IMR-90 (cell line): Measurements from ENCODE around the gene BCAS3. TPM values are rescaled to one million over a fixed set of nuclear protein-coding genes. Genes with fewer than 3 reads are reported as not detected.

Experiments
- ATAC-seq: fragments of 200-7000 bp; cut with Tn5 transposase; 2 replicates; pipeline ENCODE4 v1.9.1; 2020; ENCODE audit warnings: low read depth, mild to moderate bottlenecking, moderate library complexity
- BruUV-seq: library from RNA; stranded (reverse); fragments of 400-500 nt; replicated peaks from 2 replicates; lab custom pipeline; 2021; lab: Mats Ljungman, UMichigan
- CTCF ChIA-PET: fragments of 300-600 bp; formaldehyde crosslinking; extraction: SDS; loops from one replicate; lab custom pipeline; 2021; ENCODE audit warnings: antibody characterized with exemption; lab: Yijun Ruan, JAX
- POLR2A ChIA-PET: fragments of 300-600 bp; sonication (Branson Sonifier 250); formaldehyde crosslinking; loops from one replicate; lab custom pipeline; 2022; ENCODE audit warnings: antibody characterized with exemption; ENCODE audit not compliant: unreplicated experiment; lab: Charles Lee
- DNase-seq: peaks from one replicate; pipeline ENCODE4 v3.0.0; 2013
- H2AFZ ChIP-seq: replicated peaks from 2 replicates; pipeline ENCODE3; 2013; ENCODE audit warnings: low read length, mild to moderate bottlenecking; ENCODE audit not compliant: poor library complexity
- H2AK5ac ChIP-seq: 2 replicates; pipeline ENCODE4 v1.6.1; 2013; ENCODE audit warnings: low read depth, low read length, inconsistent platforms
- H2AK9ac ChIP-seq: replicated peaks from 2 replicates; pipeline ENCODE3; 2013; ENCODE audit warnings: mild to moderate bottlenecking, low read depth, low read length, moderate library complexity; ENCODE audit not compliant: poor library complexity
- H2BK120ac ChIP-seq: 2 replicates; pipeline ENCODE4 v1.6.1; 2013; ENCODE audit warnings: low read depth, low read length, inconsistent platforms
- H2BK15ac ChIP-seq: 3 replicates; pipeline ENCODE4 v1.6.1; 2013; ENCODE audit warnings: low read depth, low read length, inconsistent platforms
- H2BK20ac ChIP-seq: 2 replicates; pipeline ENCODE4 v1.6.1; 2013; ENCODE audit warnings: low read depth, mild to moderate bottlenecking, inconsistent platforms, low read length, moderate library complexity
- H2BK5ac ChIP-seq: 2 replicates; pipeline ENCODE4 v1.6.1; 2013; ENCODE audit warnings: mild to moderate bottlenecking, low read depth, low read length, inconsistent platforms; ENCODE audit not compliant: poor library complexity, severe bottlenecking
- H3K14ac ChIP-seq: replicated peaks from 2 replicates; pipeline ENCODE4 v1.6.1; 2013; ENCODE audit warnings: low read depth, low read length, inconsistent platforms
- H3K18ac ChIP-seq: 2 replicates; pipeline ENCODE4 v1.6.1; 2013; ENCODE audit warnings: low read depth, low read length, control low read depth
- H3K23ac ChIP-seq: 2 replicates; pipeline ENCODE4 v1.6.1; 2013; ENCODE audit warnings: low read depth, low read length, inconsistent platforms
- H3K27ac ChIP-seq: 2 replicates; pipeline ENCODE4 v1.5.1; 2013; ENCODE audit warnings: mild to moderate bottlenecking, control low read depth, low read length; ENCODE audit not compliant: insufficient read depth
- H3K27me3 ChIP-seq: 2 replicates; pipeline ENCODE4 v1.6.1; 2013; ENCODE audit warnings: low read length; ENCODE audit not compliant: control insufficient read depth, insufficient read depth
- H3K36me3 ChIP-seq: 2 replicates; pipeline ENCODE4 v1.6.1; 2013; ENCODE audit warnings: low read length, mixed read lengths; ENCODE audit not compliant: control insufficient read depth, insufficient read depth
- H3K4ac ChIP-seq: 2 replicates; pipeline ENCODE4 v1.6.1; 2013; ENCODE audit warnings: low read depth, low read length, inconsistent platforms
- H3K4me1 ChIP-seq: 2 replicates; pipeline ENCODE4 v1.6.1; 2013; ENCODE audit warnings: low read length, mixed read lengths; ENCODE audit not compliant: control insufficient read depth, insufficient read depth
- H3K4me2 ChIP-seq: 2 replicates; pipeline ENCODE4 v1.6.1; 2013; ENCODE audit warnings: low read depth, mild to moderate bottlenecking, control low read depth, low read length, moderate library complexity
- H3K4me3 ChIP-seq: 2 replicates; pipeline ENCODE4 v1.5.1; 2013; ENCODE audit warnings: low read depth, mild to moderate bottlenecking, control low read depth, low read length, moderate library complexity; ENCODE audit not compliant: insufficient read depth
- H3K56ac ChIP-seq: 2 replicates; pipeline ENCODE4 v1.6.1; 2013; ENCODE audit warnings: low read length, inconsistent platforms; ENCODE audit not compliant: insufficient read depth; ENCODE audit errors: extremely low read depth
- H3K79me1 ChIP-seq, 2 experiments: 2 replicates each; pipeline ENCODE4 v1.6.1; 2013; ENCODE audit warnings: low read length in 2 of 2, inconsistent platforms in 1 of 2, low read depth in 1 of 2
- H3K9ac ChIP-seq: 2 replicates; pipeline ENCODE4 v1.6.1; 2013; ENCODE audit warnings: low read depth, low read length, control low read depth
- H3K9me1 ChIP-seq: 2 replicates; pipeline ENCODE4 v1.6.1; 2013; ENCODE audit warnings: low read length, inconsistent platforms; ENCODE audit not compliant: insufficient read depth
- H3K9me3 ChIP-seq: 2 replicates; pipeline ENCODE4 v1.6.1; 2013; ENCODE audit warnings: low read length; ENCODE audit not compliant: control insufficient read depth, insufficient read depth
- H4K20me1 ChIP-seq: 2 replicates; pipeline ENCODE4 v1.6.1; 2013; ENCODE audit warnings: low read length, inconsistent platforms; ENCODE audit not compliant: insufficient read depth
- H4K5ac ChIP-seq: 2 replicates; pipeline ENCODE4 v1.6.1; 2013; ENCODE audit warnings: mild to moderate bottlenecking, low read depth, low read length, control low read depth
- H4K8ac ChIP-seq, 2 experiments: 2 replicates each; pipeline ENCODE4 v1.6.1; 2013; ENCODE audit warnings: low read depth in 2 of 2, low read length in 2 of 2, control low read depth in 1 of 2, inconsistent platforms in 1 of 2
- H4K91ac ChIP-seq: 2 replicates; pipeline ENCODE4 v1.6.1; 2013; ENCODE audit warnings: low read depth, low read length, inconsistent platforms; ENCODE audit not compliant: insufficient read depth
- BHLHE40 ChIP-seq: fragments of 150-350 bp; IDR thresholded peaks from 2 replicates; pipeline ENCODE4 v1.6.1; 2016; ENCODE audit warnings: mild to moderate bottlenecking, low read depth, low read length
- CEBPB ChIP-seq: IDR thresholded peaks from 2 replicates; pipeline ENCODE4 v1.6.1; 2012; ENCODE audit warnings: low read depth, low read length, improper control_type of control experiment
- CHD1 ChIP-seq: IDR thresholded peaks from 2 replicates; pipeline ENCODE4 v1.6.1; 2012; ENCODE audit warnings: low read depth, low read length, improper control_type of control experiment
- FOS ChIP-seq: fragments of 150-350 bp; IDR thresholded peaks from 2 replicates; pipeline ENCODE4 v1.6.1; 2016; ENCODE audit warnings: low read depth, low read length
- MAFK ChIP-seq: IDR thresholded peaks from 2 replicates; pipeline ENCODE4 v1.6.1; 2012; ENCODE audit warnings: low read depth, low read length, improper control_type of control experiment
- MAZ ChIP-seq: IDR thresholded peaks from 2 replicates; pipeline ENCODE4 v1.6.1; 2012; ENCODE audit warnings: low read depth, mild to moderate bottlenecking, low read length, improper control_type of control experiment, moderate library complexity, borderline replicate concordance
- MXI1 ChIP-seq: IDR thresholded peaks from 2 replicates; pipeline ENCODE4 v1.6.1; 2012; ENCODE audit warnings: low read depth, mild to moderate bottlenecking, low read length, moderate library complexity, borderline replicate concordance
- NFE2L2 ChIP-seq: fragments of 150-350 bp; IDR thresholded peaks from 2 replicates; pipeline ENCODE4 v1.6.1; 2016; ENCODE audit warnings: low read depth, mild to moderate bottlenecking, low read length
- POLR2A ChIP-seq: IDR thresholded peaks from 2 replicates; pipeline ENCODE4 v1.6.1; 2012; ENCODE audit warnings: mild to moderate bottlenecking, low read depth, low read length
- RAD21 ChIP-seq: IDR thresholded peaks from 2 replicates; pipeline ENCODE4 v1.6.1; 2012; ENCODE audit warnings: low read length, improper control_type of control experiment
- RCOR1 ChIP-seq: IDR thresholded peaks from 2 replicates; pipeline ENCODE4 v1.6.1; 2012; ENCODE audit warnings: mild to moderate bottlenecking, low read length, improper control_type of control experiment; ENCODE audit not compliant: insufficient replicate concordance
- RFX5 ChIP-seq: IDR thresholded peaks from 2 replicates; pipeline ENCODE4 v1.8.0; 2012; ENCODE audit warnings: low read depth, mild to moderate bottlenecking, low read length, moderate library complexity
- SMC3 ChIP-seq: fragments of 150-350 bp; IDR thresholded peaks from 2 replicates; pipeline ENCODE4 v1.6.1; 2016; ENCODE audit warnings: low read depth, mild to moderate bottlenecking, antibody characterized with exemption, low read length, moderate library complexity
- dilution Hi-C: fragments of 300-500 bp; cut with HindIII; formaldehyde crosslinking; loops from one replicate; pipeline ENCODE4 v1.14.3; 2018; ENCODE audit warnings: low sequenced_read_pairs; ENCODE audit not compliant: unreplicated experiment
- in situ Hi-C: fragments of 300-500 bp; cut with MboI; formaldehyde crosslinking; loops from 3 replicates; pipeline ENCODE4 v1.14.3; 2019; ENCODE audit warnings: low sequenced_read_pairs, inconsistent platforms, mixed read lengths
- intact Hi-C: fragments of 100-400 bp; cut with micrococcal nuclease; formaldehyde crosslinking; loops from 2 replicates; pipeline ENCODE4 v1.10.0; 2022
- polyA plus RNA-seq, 3 experiments: library from polyadenylated mRNA; depleted of rRNA; stranded (reverse); fragments of >200 nt; gene quantifications; 2 replicates each; pipeline ENCODE4 v1.2.3, GENCODE V29; 2012; ENCODE audit warnings: low replicate concordance in 1 of 3
- total RNA-seq: library from RNA; depleted of rRNA; stranded (reverse); fragments of >200 nt; gene quantifications from 2 replicates; pipeline ENCODE4 v1.2.3, GENCODE V29; 2012
- TF ChIP-seq, protein P1 (sequence below): conservative IDR thresholded peaks from 2 replicates; pipeline ENCODE4 v1.5.1; 2012; ENCODE audit warnings: mild to moderate bottlenecking, low read depth, low read length, improper control_type of control experiment
- TF ChIP-seq, protein P2 (sequence below): fragments of 150-350 bp; IDR thresholded peaks from 2 replicates; pipeline ENCODE4 v1.6.1; 2017; ENCODE audit warnings: mild to moderate bottlenecking, antibody characterized with exemption, low read length, low read depth
- TF ChIP-seq, protein P3 (sequence below): fragments of 150-350 bp; IDR thresholded peaks from 2 replicates; pipeline ENCODE4 v1.6.1; 2016; ENCODE audit warnings: low read depth, mild to moderate bottlenecking, low read length, moderate library complexity, borderline replicate concordance

The BCAS3 gene
- total and polyA plus RNA-seq, 2 of the 4 experiments (the other 2 are of a cell fraction): 6.3 to 27.1 TPM

DNA sequence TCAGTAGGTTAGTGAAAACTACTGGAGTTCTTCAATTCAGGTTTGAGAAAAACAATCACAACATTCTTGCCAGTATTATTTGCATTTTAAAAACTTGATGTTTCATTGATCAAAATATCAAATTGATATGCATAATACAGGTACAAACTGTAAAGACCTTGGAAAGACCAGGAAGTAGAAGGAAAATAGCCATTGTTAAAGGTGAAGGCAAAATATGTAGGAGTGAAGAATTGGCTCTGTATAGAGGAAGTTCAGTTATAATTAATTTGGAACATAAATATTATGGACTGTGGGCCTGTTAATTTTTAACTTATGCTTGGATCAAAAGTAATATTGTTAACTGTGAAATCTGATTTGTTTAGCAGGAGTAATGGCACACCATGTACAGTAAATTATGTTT, 112.6 kb downstream of the BCAS3 start:
- DNase-seq (no peak), ATAC-seq (no peak)
- H3K27ac ChIP-seq: no peak overlapping the region
- no peaks in the 10 kb centered on the region for H3K79me1 ChIP-seq
- no peak overlapping the region for H2AK5ac ChIP-seq
- dilution Hi-C loops: no loop called here
- no peak overlapping the region for H2AK9ac ChIP-seq
- in situ Hi-C loops: no loop called here
- no peak overlapping the region for H2BK20ac ChIP-seq
- no peaks in the 10 kb centered on the region for H3K9me1 ChIP-seq
- no peaks in the 10 kb centered on the region for H3K36me3 ChIP-seq
- no peak overlapping the region for H2BK120ac ChIP-seq
- no peak overlapping the region for H3K4me3 ChIP-seq
- no peaks in the 10 kb centered on the region for H3K9me3 ChIP-seq
- H3K14ac ChIP-seq: no peak overlapping the region
- no peak overlapping the region for H2AFZ ChIP-seq
- H3K23ac ChIP-seq: no peak overlapping the region
- no peaks in the 10 kb centered on the region for H3K27me3 ChIP-seq
- POLR2A ChIA-PET: no interaction called here
- H3K18ac ChIP-seq: no peak overlapping the region
- H3K4me2 ChIP-seq: no peak overlapping the region
- no peak overlapping the region for H3K4ac ChIP-seq
- H2BK5ac ChIP-seq: no peak overlapping the region
- intact Hi-C loops: loop anchor here (5.0 kb wide), 1 partner anchor 37 kb away; no protein-coding TSS in a partner anchor
- no peak overlapping the region for H2BK15ac ChIP-seq
- no peak overlapping the region for H4K91ac ChIP-seq
- no peak overlapping the region for H4K8ac ChIP-seq
- BruUV-seq: no TSS peak
- no peak overlapping the region for H3K9ac ChIP-seq
- peaks cover under 1% of the 10 kb centered on the region; the same call in 1 of the 2 replicates for H3K4me1 ChIP-seq
- no peak overlapping the region for H3K56ac ChIP-seq
- CTCF ChIA-PET: no interaction called here
- H4K20me1 ChIP-seq: no peaks in the 10 kb centered on the region
- no peak for TF ChIP-seq RCOR1
- TF ChIP-seq POLR2A: no peak
- no peak for TF ChIP-seq CEBPB
- TF ChIP-seq MXI1: no peak
- TF ChIP-seq, protein P1, sequence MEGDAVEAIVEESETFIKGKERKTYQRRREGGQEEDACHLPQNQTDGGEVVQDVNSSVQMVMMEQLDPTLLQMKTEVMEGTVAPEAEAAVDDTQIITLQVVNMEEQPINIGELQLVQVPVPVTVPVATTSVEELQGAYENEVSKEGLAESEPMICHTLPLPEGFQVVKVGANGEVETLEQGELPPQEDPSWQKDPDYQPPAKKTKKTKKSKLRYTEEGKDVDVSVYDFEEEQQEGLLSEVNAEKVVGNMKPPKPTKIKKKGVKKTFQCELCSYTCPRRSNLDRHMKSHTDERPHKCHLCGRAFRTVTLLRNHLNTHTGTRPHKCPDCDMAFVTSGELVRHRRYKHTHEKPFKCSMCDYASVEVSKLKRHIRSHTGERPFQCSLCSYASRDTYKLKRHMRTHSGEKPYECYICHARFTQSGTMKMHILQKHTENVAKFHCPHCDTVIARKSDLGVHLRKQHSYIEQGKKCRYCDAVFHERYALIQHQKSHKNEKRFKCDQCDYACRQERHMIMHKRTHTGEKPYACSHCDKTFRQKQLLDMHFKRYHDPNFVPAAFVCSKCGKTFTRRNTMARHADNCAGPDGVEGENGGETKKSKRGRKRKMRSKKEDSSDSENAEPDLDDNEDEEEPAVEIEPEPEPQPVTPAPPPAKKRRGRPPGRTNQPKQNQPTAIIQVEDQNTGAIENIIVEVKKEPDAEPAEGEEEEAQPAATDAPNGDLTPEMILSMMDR: no peak
- TF ChIP-seq SMC3: no peak
- TF ChIP-seq BHLHE40: no peak
- TF ChIP-seq, protein P2, sequence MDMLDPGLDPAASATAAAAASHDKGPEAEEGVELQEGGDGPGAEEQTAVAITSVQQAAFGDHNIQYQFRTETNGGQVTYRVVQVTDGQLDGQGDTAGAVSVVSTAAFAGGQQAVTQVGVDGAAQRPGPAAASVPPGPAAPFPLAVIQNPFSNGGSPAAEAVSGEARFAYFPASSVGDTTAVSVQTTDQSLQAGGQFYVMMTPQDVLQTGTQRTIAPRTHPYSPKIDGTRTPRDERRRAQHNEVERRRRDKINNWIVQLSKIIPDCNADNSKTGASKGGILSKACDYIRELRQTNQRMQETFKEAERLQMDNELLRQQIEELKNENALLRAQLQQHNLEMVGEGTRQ: no peak
- no peak for TF ChIP-seq RAD21
- no peak for TF ChIP-seq NFE2L2
- TF ChIP-seq MAFK: no peak
- TF ChIP-seq CHD1: no peak
- no peak for TF ChIP-seq MAZ
- no peak for TF ChIP-seq FOS
- TF ChIP-seq RFX5: no peak
- TF ChIP-seq, protein P3, sequence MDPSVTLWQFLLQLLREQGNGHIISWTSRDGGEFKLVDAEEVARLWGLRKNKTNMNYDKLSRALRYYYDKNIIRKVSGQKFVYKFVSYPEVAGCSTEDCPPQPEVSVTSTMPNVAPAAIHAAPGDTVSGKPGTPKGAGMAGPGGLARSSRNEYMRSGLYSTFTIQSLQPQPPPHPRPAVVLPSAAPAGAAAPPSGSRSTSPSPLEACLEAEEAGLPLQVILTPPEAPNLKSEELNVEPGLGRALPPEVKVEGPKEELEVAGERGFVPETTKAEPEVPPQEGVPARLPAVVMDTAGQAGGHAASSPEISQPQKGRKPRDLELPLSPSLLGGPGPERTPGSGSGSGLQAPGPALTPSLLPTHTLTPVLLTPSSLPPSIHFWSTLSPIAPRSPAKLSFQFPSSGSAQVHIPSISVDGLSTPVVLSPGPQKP: no peak
- no peak overlapping the region for H4K5ac ChIP-seq
